ENCODE data around the gene BMPR1B. TPM values are rescaled to one million over a fixed set of nuclear protein-coding genes. Genes with fewer than 3 reads are reported as not detected.

The BMPR1B gene
- total RNA-seq, 1 experiment from 2014 or later, result not detected

- POLR2A ChIA-PET, result no interaction called here
Observed at GRCh38 chr4:95021099-95021498, 263.3 kb downstream of the BMPR1B start.

More at GRCh38 chr4:95021099-95021498, 263.3 kb downstream of the BMPR1B start:
- RAD21 ChIA-PET (ENCODE audit: low non-redundant PET in 1 of 2, low total read pairs in 2 of 2, uncharacterized antibody in 2 of 2, unreplicated experiment in 2 of 2), result no interaction called here
- CTCF ChIA-PET, result no interaction called here
- BruUV-seq (replicated peaks), result no TSS peak
- no peaks in the 10 kb centered on the region for H4K20me1 ChIP-seq (ENCODE audit: insufficient read depth)
- no peak overlapping the region for H2AFZ ChIP-seq (ENCODE audit: low read depth, low read length, poor library complexity, severe bottlenecking)
- H3K4me2 ChIP-seq (ENCODE audit: low read length), result no peak overlapping the region
- ATAC-seq (no peak), DNase-seq (ENCODE audit: low read depth, low spot score) (no peak)
- H3K4me3 ChIP-seq (replicated peaks in 1 of 2; ENCODE audit: low read depth in 1 of 2, low read length in 2 of 2), result no peak overlapping the region
- H3K9ac ChIP-seq (ENCODE audit: low read length), result no peak overlapping the region
- no peak overlapping the region for H3K27ac ChIP-seq (ENCODE audit: low read depth, low read length)
- H3K36me3 ChIP-seq (ENCODE audit: control insufficient read depth in 1 of 2, insufficient read depth in 2 of 2, low read length in 2 of 2), result no peaks in the 10 kb centered on the region
- H3K9me3 ChIP-seq (ENCODE audit: control insufficient read depth in 1 of 2, insufficient read depth in 1 of 2, low read depth in 1 of 2, low read length in 2 of 2), result no peaks in the 10 kb centered on the region
- no peaks in the 10 kb centered on the region for H3K9me2 ChIP-seq (ENCODE audit: insufficient read depth)
- no peaks in the 10 kb centered on the region for H3K4me1 ChIP-seq (ENCODE audit: control insufficient read depth in 1 of 2, insufficient read depth in 2 of 2, low read length in 2 of 2)
- H3K27me3 ChIP-seq (ENCODE audit: insufficient read depth, low read length), result no peaks in the 10 kb centered on the region
- TF ChIP-seq JUND (IDR thresholded peaks at IDR 0.05), result no peak
- no peak for TF ChIP-seq SP1 (IDR thresholded peaks at IDR 0.05; ENCODE audit: low read depth)
- no peak for TF ChIP-seq YY1 (IDR thresholded peaks at IDR 0.05; ENCODE audit: extremely low read depth, insufficient replicate concordance, low read depth, low read length)
- TF ChIP-seq ZFX (IDR thresholded peaks at IDR 0.05), result no peak
- TF ChIP-seq FOSL1 (IDR thresholded peaks at IDR 0.05; ENCODE audit: low read depth), result no peak
- TF ChIP-seq CBX3 (IDR thresholded peaks at IDR 0.05; ENCODE audit: low read depth), result no peak
- TF ChIP-seq RAD21 (IDR thresholded peaks at IDR 0.05; ENCODE audit: low read depth), result no peak
- no peak for TF ChIP-seq ZNF274 (IDR thresholded peaks at IDR 0.05; ENCODE audit: low read depth, low read length)
- no peak for TF ChIP-seq EGR1 (IDR thresholded peaks at IDR 0.05; ENCODE audit: low read depth)
- no peak for TF ChIP-seq CTCF (IDR thresholded peaks at IDR 0.05 in 2 of 3, conservative IDR thresholded peaks at IDR 0.05 in 1 of 3; ENCODE audit: borderline replicate concordance in 1 of 3, insufficient read depth in 1 of 3, low read depth in 2 of 3, low read length in 2 of 3)
- no peak for TF ChIP-seq MAX (IDR thresholded peaks at IDR 0.05)
- no peak for TF ChIP-seq EZH2 (IDR thresholded peaks at IDR 0.05)
- TF ChIP-seq, protein P1, sequence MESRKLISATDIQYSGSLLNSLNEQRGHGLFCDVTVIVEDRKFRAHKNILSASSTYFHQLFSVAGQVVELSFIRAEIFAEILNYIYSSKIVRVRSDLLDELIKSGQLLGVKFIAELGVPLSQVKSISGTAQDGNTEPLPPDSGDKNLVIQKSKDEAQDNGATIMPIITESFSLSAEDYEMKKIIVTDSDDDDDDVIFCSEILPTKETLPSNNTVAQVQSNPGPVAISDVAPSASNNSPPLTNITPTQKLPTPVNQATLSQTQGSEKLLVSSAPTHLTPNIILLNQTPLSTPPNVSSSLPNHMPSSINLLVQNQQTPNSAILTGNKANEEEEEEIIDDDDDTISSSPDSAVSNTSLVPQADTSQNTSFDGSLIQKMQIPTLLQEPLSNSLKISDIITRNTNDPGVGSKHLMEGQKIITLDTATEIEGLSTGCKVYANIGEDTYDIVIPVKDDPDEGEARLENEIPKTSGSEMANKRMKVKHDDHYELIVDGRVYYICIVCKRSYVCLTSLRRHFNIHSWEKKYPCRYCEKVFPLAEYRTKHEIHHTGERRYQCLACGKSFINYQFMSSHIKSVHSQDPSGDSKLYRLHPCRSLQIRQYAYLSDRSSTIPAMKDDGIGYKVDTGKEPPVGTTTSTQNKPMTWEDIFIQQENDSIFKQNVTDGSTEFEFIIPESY (IDR thresholded peaks at IDR 0.05; ENCODE audit: extremely low read depth, insufficient replicate concordance, low read length), result no peak
- intact Hi-C loops (cut with micrococcal nuclease), result no loop called here
- H3K79me2 ChIP-seq (ENCODE audit: insufficient read depth, low read length), result no peaks in the 10 kb centered on the region

Data from HCT116 (cell line).